Loucy (cell line): ENCODE data around the gene LDLRAD4.

Experiments used
- H2AFZ ChIP-seq: fragments of 200-600 bp; sonication (generic); 2 replicates; pipeline ENCODE4 v1.6.0; 2016; ENCODE audit warnings: antibody characterized with exemption, mild to moderate bottlenecking, low read length, moderate library complexity
- H3F3A ChIP-seq: fragments of 200-600 bp; 2 replicates; pipeline ENCODE4 v1.6.0; 2016; ENCODE audit warnings: antibody characterized with exemption, low read depth, mild to moderate bottlenecking
- H3K27me3 ChIP-seq: fragments of 200-600 bp; sonication (generic); 2 replicates; pipeline ENCODE4 v1.6.1; 2014; ENCODE audit warnings: low read length, mild to moderate bottlenecking; ENCODE audit not compliant: insufficient read depth, poor library complexity, severe bottlenecking
- H3K36me3 ChIP-seq: fragments of 200-600 bp; sonication (generic); 2 replicates; pipeline ENCODE4 v1.6.1; 2016; ENCODE audit warnings: low read length; ENCODE audit not compliant: insufficient read depth
- H3K4me1 ChIP-seq: fragments of 200-600 bp; sonication (generic); 2 replicates; pipeline ENCODE4 v1.5.1; 2014; ENCODE audit warnings: low read length, mild to moderate bottlenecking; ENCODE audit not compliant: insufficient read depth, poor library complexity, severe bottlenecking
- H3K4me2 ChIP-seq: fragments of 200-600 bp; sonication (generic); 2 replicates; pipeline ENCODE4 v1.6.0; 2014; ENCODE audit warnings: antibody characterized with exemption, low read length, low read depth, mild to moderate bottlenecking; ENCODE audit not compliant: poor library complexity, severe bottlenecking
- H3K4me3 ChIP-seq: fragments of 200-600 bp; sonication (generic); 2 replicates; pipeline ENCODE4 v1.5.1; 2014; ENCODE audit warnings: low read length, mild to moderate bottlenecking, mixed read lengths; ENCODE audit not compliant: poor library complexity, severe bottlenecking
- H3K79me2 ChIP-seq: fragments of 200-600 bp; sonication (generic); 2 replicates; pipeline ENCODE4 v1.6.1; 2014; ENCODE audit warnings: low read length; ENCODE audit not compliant: insufficient read depth
- H3K9ac ChIP-seq: fragments of 200-600 bp; sonication (generic); 2 replicates; pipeline ENCODE4 v1.6.0; 2014; ENCODE audit warnings: mild to moderate bottlenecking, low read depth, low read length, moderate library complexity; ENCODE audit not compliant: poor library complexity, severe bottlenecking
- H3K9me2 ChIP-seq: fragments of 200-600 bp; sonication (generic); replicated peaks from 2 replicates; pipeline ENCODE4 v1.6.1; 2016; ENCODE audit warnings: low read depth, low read length, mixed read lengths
- H3K9me3 ChIP-seq: fragments of 200-600 bp; sonication (generic); 2 replicates; pipeline ENCODE4 v1.6.1; 2014; ENCODE audit warnings: mild to moderate bottlenecking, antibody characterized with exemption, low read length, low read depth; ENCODE audit not compliant: insufficient read depth
- H4K20me1 ChIP-seq: fragments of 200-600 bp; sonication (generic); 2 replicates; pipeline ENCODE4 v1.6.0; 2014; ENCODE audit warnings: antibody characterized with exemption, low read length, mild to moderate bottlenecking; ENCODE audit not compliant: insufficient read depth, poor library complexity, severe bottlenecking
- CTCF ChIP-seq: fragments of 200-600 bp; sonication (generic); conservative IDR thresholded peaks from 2 replicates; pipeline ENCODE4 v1.5.1; 2014; ENCODE audit warnings: mild to moderate bottlenecking, antibody characterized with exemption, low read length
- EZH2phosphoT487 ChIP-seq: fragments of 200-600 bp; IDR thresholded peaks from 2 replicates; pipeline ENCODE4 v1.6.1; 2018; ENCODE audit warnings: antibody characterized with exemption, mild to moderate bottlenecking, moderate library complexity, borderline replicate concordance

Gene LDLRAD4

GRCh38 chr18:13323186-13323585, 104.6 kb downstream of the LDLRAD4 start:
- H4K20me1 ChIP-seq, result no peaks in the 10 kb centered on the region
- no peaks in the 10 kb centered on the region for H3K36me3 ChIP-seq
- no peaks in the 10 kb centered on the region for H3K9me3 ChIP-seq
- no peaks in the 10 kb centered on the region for H3K27me3 ChIP-seq
- no peak overlapping the region for H3K4me2 ChIP-seq
- H3K79me2 ChIP-seq, result no peaks in the 10 kb centered on the region; the same call in 1 of the 2 replicates
- TF ChIP-seq CTCF (no peak), EZH2phosphoT487 (no peak)
- no peak overlapping the region for H3K4me3 ChIP-seq
- no peak overlapping the region for H2AFZ ChIP-seq
- H3K9ac ChIP-seq, result no peak overlapping the region
- H3K4me1 ChIP-seq, result peaks cover 14% of the 10 kb centered on the region
- no peaks in the 10 kb centered on the region for H3K9me2 ChIP-seq
- no peaks in the 10 kb centered on the region for H3F3A ChIP-seq

GRCh38 chr18:13324880-13325279, 106.3 kb downstream of the LDLRAD4 start:
- Histone ChIP-seq H4K20me1 (no peaks in the 10 kb centered on the region), H3K79me2 (no peaks in the 10 kb centered on the region; the same call in 1 of the 2 replicates), H3K4me3 (no peak overlapping the region), H3K9ac (no peak overlapping the region), H2AFZ (no peak overlapping the region), H3K9me2 (no peaks in the 10 kb centered on the region), H3F3A (no peaks in the 10 kb centered on the region), H3K4me1 (peaks cover 14% of the 10 kb centered on the region), H3K27me3 (no peaks in the 10 kb centered on the region), H3K36me3 (no peaks in the 10 kb centered on the region), H3K9me3 (no peaks in the 10 kb centered on the region), H3K4me2 (no peak overlapping the region)
- TF ChIP-seq CTCF, result no peak
- no peak for TF ChIP-seq EZH2phosphoT487

- no peak overlapping the region for H3K4me2 ChIP-seq
- H3K9me2 ChIP-seq, result no peaks in the 10 kb centered on the region
- no peaks in the 10 kb centered on the region for H3F3A ChIP-seq
- no peaks in the 10 kb centered on the region for H3K27me3 ChIP-seq
- H3K36me3 ChIP-seq, result no peaks in the 10 kb centered on the region
- H3K79me2 ChIP-seq, result no peaks in the 10 kb centered on the region; the same call in 1 of the 2 replicates
- H3K4me3 ChIP-seq, result no peak overlapping the region
- no peaks in the 10 kb centered on the region for H3K9me3 ChIP-seq
- TF ChIP-seq EZH2phosphoT487 (no peak), CTCF (no peak)
- no peak overlapping the region for H3K9ac ChIP-seq
- H4K20me1 ChIP-seq, result no peaks in the 10 kb centered on the region
- peaks cover 20% of the 10 kb centered on the region for H3K4me1 ChIP-seq
- H2AFZ ChIP-seq, result no peak overlapping the region
Measured at GRCh38 chr18:13328213-13328612, 109.7 kb downstream of the LDLRAD4 start.
